HL-60/S4 treated with phorbol 12-myristate 13-acetate at 8.2 ng/mL for 4 days and 3 days (cell line): ENCODE measurements around the gene IFI35.
"Not testable (repeated sequence)": the region's sequence is repeated elsewhere in the genome, so short reads cannot be mapped to it uniquely, and the experiment has no call there.

Experiments
- in situ Hi-C: fragments of 300-500 bp; cut with MboI; formaldehyde crosslinking; loops from 2 replicates; pipeline ENCODE4 v1.15.0; 2022; ENCODE audit warnings: low sequenced_read_pairs

Gene IFI35

DNA sequence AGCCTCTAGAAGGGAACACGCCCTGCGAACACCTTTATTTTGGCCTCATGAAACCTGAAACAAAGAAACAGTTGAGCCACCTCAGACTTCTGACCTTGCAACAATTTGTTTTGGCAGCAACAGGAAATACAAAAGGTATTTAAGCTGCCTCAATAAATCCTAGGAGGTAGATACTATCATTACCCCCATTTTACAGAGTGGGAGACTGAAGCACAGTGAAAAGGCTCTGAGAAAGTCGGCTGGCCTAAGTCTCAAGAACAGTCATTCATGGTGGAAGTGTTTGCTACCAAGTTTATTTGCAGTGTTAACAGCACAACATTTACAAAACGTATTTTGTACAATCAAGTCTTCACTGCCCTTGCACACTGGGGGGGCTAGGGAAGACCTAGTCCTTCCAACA is 37.4 kb downstream of the IFI35 start:
- in situ Hi-C loops = no loop called here

DNA sequence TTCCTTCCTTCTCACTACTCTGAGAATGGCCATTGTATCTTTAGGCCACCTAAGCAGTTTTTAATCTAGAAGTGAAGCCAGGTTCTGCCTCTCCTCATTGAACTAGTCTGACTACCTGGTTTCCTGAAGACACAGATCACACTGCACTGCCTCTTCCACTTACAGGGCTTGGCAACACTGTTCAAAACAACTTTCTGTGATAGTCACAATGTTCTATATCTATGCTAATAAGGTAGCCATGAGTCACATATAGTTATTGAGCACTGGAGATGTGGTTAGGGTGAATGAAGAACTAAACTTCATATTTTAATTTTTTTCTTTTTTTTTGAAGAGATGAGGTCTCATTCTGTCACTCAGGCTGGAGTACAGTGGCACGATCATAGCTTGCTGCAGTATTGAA is 45.4 kb downstream of the IFI35 start:
- in situ Hi-C loops = no loop called here

DNA sequence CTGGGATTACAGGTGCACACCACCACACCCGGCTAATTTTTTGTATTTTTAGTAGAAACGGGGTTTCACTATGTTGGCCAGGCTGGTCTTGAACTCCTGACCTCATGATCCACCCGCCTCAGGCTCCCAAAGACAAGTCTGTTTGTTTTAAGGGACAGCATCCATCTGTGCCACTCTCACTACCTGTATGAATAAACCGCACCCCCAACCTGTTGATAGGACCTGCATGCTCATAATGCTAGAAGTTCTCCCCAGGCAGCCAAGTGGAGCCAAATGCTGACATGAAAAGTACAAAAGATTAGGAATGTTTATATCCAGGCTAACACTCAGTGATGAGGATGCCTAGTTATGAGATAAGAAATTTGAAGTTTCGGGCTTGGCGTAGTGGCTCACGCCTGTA is 46.4 kb downstream of the IFI35 start:
- in situ Hi-C loops = not testable (repeated sequence)

DNA sequence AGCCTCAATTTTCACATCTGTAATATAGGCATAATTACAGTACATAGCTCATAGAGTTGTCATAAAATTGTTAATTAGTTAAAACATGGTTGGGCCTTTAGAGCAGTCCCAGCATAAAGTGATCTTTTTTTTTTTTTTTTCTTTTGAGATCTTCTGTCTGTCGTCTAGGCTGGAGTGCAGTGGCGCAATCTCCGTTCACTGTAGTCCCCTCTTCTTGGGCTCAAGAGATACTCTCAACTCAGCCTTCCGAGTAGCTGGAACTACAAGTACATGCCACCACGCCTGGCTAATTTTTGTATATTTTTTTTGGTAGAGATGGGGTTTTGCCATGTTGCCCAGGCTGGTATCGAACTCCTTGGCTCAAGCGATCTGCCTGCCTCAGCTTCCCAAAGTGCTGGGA is 49.5 kb downstream of the IFI35 start:
- in situ Hi-C loops = no loop called here

DNA sequence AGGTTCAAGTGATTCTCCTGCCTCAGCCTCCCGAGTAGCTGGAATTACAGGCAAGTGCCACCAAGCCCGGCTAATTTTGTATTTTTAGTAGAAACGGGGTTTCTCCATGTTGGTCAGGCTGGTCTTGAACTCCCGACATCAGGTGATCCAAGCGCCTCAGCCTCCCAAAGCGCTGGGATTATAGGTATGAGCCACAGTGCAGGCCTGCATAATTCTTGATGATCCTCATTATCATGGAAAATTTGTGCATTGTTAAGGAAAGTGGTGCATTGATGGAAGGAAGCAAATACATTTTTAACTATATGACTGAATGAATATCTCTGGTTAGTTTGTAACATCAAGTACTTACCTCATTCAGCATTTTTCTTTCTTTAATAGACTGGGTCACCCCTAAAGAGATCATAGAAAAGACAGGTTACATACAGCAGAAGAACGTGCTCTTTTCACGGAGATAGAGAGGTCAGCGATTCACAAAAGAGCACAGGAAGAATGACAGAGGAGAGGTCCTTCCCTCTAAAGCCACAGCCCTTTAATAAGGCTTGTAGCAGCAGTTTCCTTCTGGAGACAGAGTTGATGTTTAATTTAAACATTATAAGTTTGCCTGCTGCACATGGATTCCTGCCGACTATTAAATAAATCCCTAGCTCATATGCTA is 56.5 kb downstream of the IFI35 start:
- in situ Hi-C loops = no loop called here
